ENCODE results near the gene TOR1A.

TOR1A gene

GRCh38 chr9:129823935-129824601 is at the start of gene TOR1A:
Gene TOR1A, minus strand, starts transcription at chr9:129824136. Its CDS starts 51 bp downstream, at chr9:129824085.
- H3K4me3 ChIP-seq (ENCODE audit: low read depth, low read length) = peak within 1 kb of the TSS; percentile 86

GRCh38 chr9:129871046-129871445 is 47.1 kb upstream of the TOR1A start:
- no peak overlapping the region for H3K4me3 ChIP-seq (ENCODE audit: low read depth, low read length)

- H3K4me3 ChIP-seq (ENCODE audit: low read depth, low read length) = no peak overlapping the region
Observed at GRCh38 chr9:129869585-129870501, 45.9 kb upstream of the TOR1A start.

- H3K4me3 ChIP-seq (ENCODE audit: low read depth, low read length) = no peak overlapping the region
Observed at GRCh38 chr9:129868872-129869486, 45.0 kb upstream of the TOR1A start.

GRCh38 chr9:129868023-129868871 is 44.3 kb upstream of the TOR1A start:
- H3K4me3 ChIP-seq (ENCODE audit: low read depth, low read length) = no peak overlapping the region

- H3K4me3 ChIP-seq (ENCODE audit: low read depth, low read length) = no peak overlapping the region
Observed at GRCh38 chr9:129867136-129868022, 43.4 kb upstream of the TOR1A start.

GRCh38 chr9:129866394-129867135 is 42.6 kb upstream of the TOR1A start:
- no peak overlapping the region for H3K4me3 ChIP-seq (ENCODE audit: low read depth, low read length)

GRCh38 chr9:129865668-129866320 is 41.9 kb upstream of the TOR1A start:
- no peak overlapping the region for H3K4me3 ChIP-seq (ENCODE audit: low read depth, low read length)

- H3K4me3 ChIP-seq (ENCODE audit: low read depth, low read length) = no peak overlapping the region
Observed at GRCh38 chr9:129864991-129865647, 41.2 kb upstream of the TOR1A start.

- no peak overlapping the region for H3K4me3 ChIP-seq (ENCODE audit: low read depth, low read length)
Observed at GRCh38 chr9:129863059-129863690, 39.2 kb upstream of the TOR1A start.

- H3K4me3 ChIP-seq (ENCODE audit: low read depth, low read length) = no peak overlapping the region
Observed at GRCh38 chr9:129861447-129861827, 37.5 kb upstream of the TOR1A start.

GRCh38 chr9:129860653-129861446 is 36.9 kb upstream of the TOR1A start:
- no peak overlapping the region for H3K4me3 ChIP-seq (ENCODE audit: low read depth, low read length)

- no peak overlapping the region for H3K4me3 ChIP-seq (ENCODE audit: low read depth, low read length)
Observed at GRCh38 chr9:129858167-129858962, 34.4 kb upstream of the TOR1A start.

GRCh38 chr9:129857207-129857606 is 33.3 kb upstream of the TOR1A start:
- H3K4me3 ChIP-seq (ENCODE audit: low read depth, low read length) = no peak overlapping the region

- H3K4me3 ChIP-seq (ENCODE audit: low read depth, low read length) = no peak overlapping the region
Observed at GRCh38 chr9:129854588-129855110, 30.7 kb upstream of the TOR1A start.

- H3K4me3 ChIP-seq (ENCODE audit: low read depth, low read length) = no peak overlapping the region
Observed at GRCh38 chr9:129853614-129854013, 29.7 kb upstream of the TOR1A start.
